HepG2 (cell line): ENCODE measurements around the gene COBLL1. TPM values are rescaled to one million over a fixed set of nuclear protein-coding genes. Genes with fewer than 3 reads are reported as not detected.

Experiments
- BORCS8-MEF2B ChIP-seq: sonication (generic); formaldehyde crosslinking; IDR thresholded peaks from 2 replicates; pipeline ENCODE4 v1.8.0; 2022; ENCODE audit warnings: mild to moderate bottlenecking, missing genetic modification reagents
- FOXC1 ChIP-seq: sonication (generic); formaldehyde crosslinking; IDR thresholded peaks from 2 replicates; pipeline ENCODE4 v1.8.0; 2022; ENCODE audit warnings: mild to moderate bottlenecking, missing genetic modification reagents, borderline replicate concordance
- GABPB1 ChIP-seq: IDR thresholded peaks from 2 replicates; pipeline ENCODE4 v1.6.1; 2016; ENCODE audit warnings: mild to moderate bottlenecking, missing genetic modification reagents, moderate library complexity, missing compliant biosample characterization
- HOXA5 ChIP-seq: sonication (generic); formaldehyde crosslinking; IDR thresholded peaks from 2 replicates; pipeline ENCODE4 v1.4.0; 2020; ENCODE audit warnings: missing genetic modification reagents
- IRF2 ChIP-seq: IDR thresholded peaks from 2 replicates; pipeline ENCODE4 v1.6.1; 2018; ENCODE audit warnings: missing genetic modification reagents, missing compliant biosample characterization
- MED1 ChIP-seq: sonication (generic); formaldehyde crosslinking; IDR thresholded peaks from 2 replicates; pipeline ENCODE4 v1.4.0; 2020; ENCODE audit warnings: missing genetic modification reagents
- MEIS2 ChIP-seq: sonication (generic); formaldehyde crosslinking; IDR thresholded peaks from 2 replicates; pipeline ENCODE4 v1.9.0; 2021; ENCODE audit warnings: mild to moderate bottlenecking, missing genetic modification reagents
- RXRB ChIP-seq: IDR thresholded peaks from 2 replicates; pipeline ENCODE4 v1.6.1; 2016; ENCODE audit warnings: borderline replicate concordance, missing genetic modification reagents, missing compliant biosample characterization
- ZBTB3 ChIP-seq: sonication (generic); formaldehyde crosslinking; IDR thresholded peaks from 2 replicates; pipeline ENCODE4 v1.4.0; 2020; ENCODE audit warnings: low read depth, mild to moderate bottlenecking, moderate library complexity, missing genetic modification reagents, borderline replicate concordance
- ZNF235 ChIP-seq: sonication (generic); formaldehyde crosslinking; IDR thresholded peaks from 2 replicates; pipeline ENCODE4 v1.8.1; 2023; ENCODE audit warnings: mild to moderate bottlenecking, missing genetic modification reagents, borderline replicate concordance
- polyA plus RNA-seq, 8 experiments: library from polyadenylated mRNA; depleted of rRNA in 3 of 8; stranded (reverse) in 7 of 8; unstranded in 1 of 8; fragments of >200 nt; fragmentation: Illumina TruSeq in 4 of 8; extraction: Trizol in 4 of 8; gene quantifications; 2 replicates each; pipeline versions ENCODE4 v1.2.1 to v1.2.3, GENCODE V29; 2011 to 2016; ENCODE audit warnings: low read depth in 4 of 8, missing spikeins in 1 of 8, mixed read lengths in 1 of 8; ENCODE audit not compliant: insufficient read depth in 1 of 8
- total RNA-seq, 5 experiments: library from RNA; depleted of rRNA; stranded (reverse); fragments of >200 nt; fragmentation: Illumina TruSeq; extraction: Trizol; gene quantifications; 2 replicates each; pipeline ENCODE4 v1.2.3, GENCODE V29; 2016; ENCODE audit warnings: low read depth in 1 of 5
- TF ChIP-seq, protein P1 (sequence below), 2 experiments: sonication (generic) in 1 of 2; formaldehyde crosslinking in 1 of 2; IDR thresholded peaks; 2 replicates each; pipeline versions ENCODE4 v1.4.0 to v1.6.1; 2016 to 2020; ENCODE audit warnings: borderline replicate concordance in 1 of 2, low read depth in 1 of 2, mild to moderate bottlenecking in 1 of 2, missing genetic modification reagents in 1 of 2
- TF ChIP-seq, protein P2 (sequence below): sonication (generic); formaldehyde crosslinking; conservative IDR thresholded peaks from 2 replicates; pipeline ENCODE4 v1.4.0; 2020; ENCODE audit warnings: missing genetic modification reagents
- TF ChIP-seq, protein P3 (sequence below): IDR thresholded peaks from 2 replicates; pipeline ENCODE4 v1.6.1; 2012; ENCODE audit warnings: inconsistent platforms
- TF ChIP-seq, protein P4 (sequence below): sonication (generic); formaldehyde crosslinking; IDR thresholded peaks from 2 replicates; pipeline ENCODE4 v1.8.0; 2022; ENCODE audit warnings: mild to moderate bottlenecking, missing genetic modification reagents
- TF ChIP-seq, protein P5 (sequence below): sonication (generic); formaldehyde crosslinking; IDR thresholded peaks from 2 replicates; pipeline ENCODE4 v1.4.0; 2020; ENCODE audit warnings: missing genetic modification reagents
- TF ChIP-seq, protein P6 (sequence below): IDR thresholded peaks from 2 replicates; pipeline ENCODE4 v1.6.1; 2016

Gene COBLL1
- total and polyA plus RNA-seq, 2 of the 13 experiments (the other 11 are each of a cell fraction or from before 2014, with no cell fraction given): 32.6 to 86.8 TPM

DNA sequence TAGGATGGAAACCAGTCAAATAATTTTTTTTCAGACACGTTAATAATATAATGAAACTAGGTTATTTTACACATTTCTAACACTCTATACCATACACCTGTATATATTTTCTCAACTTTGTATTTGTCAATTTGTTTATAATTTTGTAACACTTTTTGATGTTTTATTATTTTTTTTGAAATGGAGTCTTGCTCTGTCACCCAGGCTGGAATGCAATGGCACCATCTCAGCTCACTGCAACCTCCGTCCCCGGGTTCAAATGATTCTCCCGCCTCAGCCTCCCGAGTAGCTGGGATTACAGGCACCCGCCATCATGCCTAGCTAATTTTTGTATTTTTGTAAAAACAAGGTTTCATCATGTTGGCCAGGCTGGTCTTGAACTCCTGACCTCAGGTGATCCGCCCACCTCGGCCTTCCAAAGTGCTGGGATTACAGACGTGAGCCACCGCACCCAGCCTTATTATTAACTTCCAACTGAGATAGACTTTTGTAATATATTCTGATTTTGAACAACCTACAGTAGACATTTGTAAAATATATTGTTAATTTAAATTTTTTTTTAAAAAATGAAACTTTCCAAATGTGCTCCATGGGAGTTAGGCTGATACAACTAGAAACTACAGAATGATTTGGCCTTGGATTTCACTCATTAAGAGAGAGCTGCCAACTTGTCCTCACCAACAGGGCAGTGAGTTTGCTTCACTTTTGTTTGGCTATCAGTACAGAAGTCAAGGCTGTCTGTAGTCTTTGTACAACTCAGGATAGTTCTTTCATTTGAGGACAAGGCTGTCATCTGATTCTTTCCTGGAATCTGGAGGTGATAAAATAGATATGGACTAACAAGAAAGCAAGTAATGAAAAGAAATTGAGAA, 33.9 kb upstream of the COBLL1 start (continued):
- TF ChIP-seq, protein P1, sequence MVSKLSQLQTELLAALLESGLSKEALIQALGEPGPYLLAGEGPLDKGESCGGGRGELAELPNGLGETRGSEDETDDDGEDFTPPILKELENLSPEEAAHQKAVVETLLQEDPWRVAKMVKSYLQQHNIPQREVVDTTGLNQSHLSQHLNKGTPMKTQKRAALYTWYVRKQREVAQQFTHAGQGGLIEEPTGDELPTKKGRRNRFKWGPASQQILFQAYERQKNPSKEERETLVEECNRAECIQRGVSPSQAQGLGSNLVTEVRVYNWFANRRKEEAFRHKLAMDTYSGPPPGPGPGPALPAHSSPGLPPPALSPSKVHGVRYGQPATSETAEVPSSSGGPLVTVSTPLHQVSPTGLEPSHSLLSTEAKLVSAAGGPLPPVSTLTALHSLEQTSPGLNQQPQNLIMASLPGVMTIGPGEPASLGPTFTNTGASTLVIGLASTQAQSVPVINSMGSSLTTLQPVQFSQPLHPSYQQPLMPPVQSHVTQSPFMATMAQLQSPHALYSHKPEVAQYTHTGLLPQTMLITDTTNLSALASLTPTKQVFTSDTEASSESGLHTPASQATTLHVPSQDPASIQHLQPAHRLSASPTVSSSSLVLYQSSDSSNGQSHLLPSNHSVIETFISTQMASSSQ (IDR thresholded peaks at IDR 0.05; ENCODE audit: low read depth): no peak
- TF ChIP-seq, protein P1 (CRISPR knock-in tag; IDR thresholded peaks at IDR 0.05; ENCODE audit: borderline replicate concordance): peak; percentile 69; the same call in 1 of the 2 replicates
- peak; percentile 14; the same call in 1 of the 2 replicates for TF ChIP-seq GABPB1 (CRISPR knock-in tag)
- TF ChIP-seq FOXC1 (CRISPR knock-in tag): 0 out of 2 replicates have a peak, but pooled peaks have one; percentile 26
- TF ChIP-seq ZNF235: no peak
- TF ChIP-seq BORCS8-MEF2B: peak; percentile 10; the same call in 1 of the 2 replicates
- TF ChIP-seq, protein P2, sequence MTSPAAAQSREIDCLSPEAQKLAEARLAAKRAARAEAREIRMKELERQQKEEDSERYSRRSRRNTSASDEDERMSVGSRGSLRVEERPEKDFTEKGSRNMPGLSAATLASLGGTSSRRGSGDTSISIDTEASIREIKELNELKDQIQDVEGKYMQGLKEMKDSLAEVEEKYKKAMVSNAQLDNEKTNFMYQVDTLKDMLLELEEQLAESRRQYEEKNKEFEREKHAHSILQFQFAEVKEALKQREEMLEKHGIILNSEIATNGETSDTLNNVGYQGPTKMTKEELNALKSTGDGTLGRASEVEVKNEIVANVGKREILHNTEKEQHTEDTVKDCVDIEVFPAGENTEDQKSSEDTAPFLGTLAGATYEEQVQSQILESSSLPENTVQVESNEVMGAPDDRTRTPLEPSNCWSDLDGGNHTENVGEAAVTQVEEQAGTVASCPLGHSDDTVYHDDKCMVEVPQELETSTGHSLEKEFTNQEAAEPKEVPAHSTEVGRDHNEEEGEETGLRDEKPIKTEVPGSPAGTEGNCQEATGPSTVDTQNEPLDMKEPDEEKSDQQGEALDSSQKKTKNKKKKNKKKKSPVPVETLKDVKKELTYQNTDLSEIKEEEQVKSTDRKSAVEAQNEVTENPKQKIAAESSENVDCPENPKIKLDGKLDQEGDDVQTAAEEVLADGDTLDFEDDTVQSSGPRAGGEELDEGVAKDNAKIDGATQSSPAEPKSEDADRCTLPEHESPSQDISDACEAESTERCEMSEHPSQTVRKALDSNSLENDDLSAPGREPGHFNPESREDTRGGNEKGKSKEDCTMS (CRISPR knock-in tag): no peak
- TF ChIP-seq, protein P3, sequence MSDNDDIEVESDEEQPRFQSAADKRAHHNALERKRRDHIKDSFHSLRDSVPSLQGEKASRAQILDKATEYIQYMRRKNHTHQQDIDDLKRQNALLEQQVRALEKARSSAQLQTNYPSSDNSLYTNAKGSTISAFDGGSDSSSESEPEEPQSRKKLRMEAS: peak; percentile 32; the same call in 1 of the 2 replicates
- 0 out of 2 replicates have a peak, but pooled peaks have one; percentile 52 for TF ChIP-seq ZBTB3 (CRISPR knock-in tag)
- peak; percentile 94 for TF ChIP-seq RXRB (CRISPR knock-in tag)
- TF ChIP-seq, protein P4, sequence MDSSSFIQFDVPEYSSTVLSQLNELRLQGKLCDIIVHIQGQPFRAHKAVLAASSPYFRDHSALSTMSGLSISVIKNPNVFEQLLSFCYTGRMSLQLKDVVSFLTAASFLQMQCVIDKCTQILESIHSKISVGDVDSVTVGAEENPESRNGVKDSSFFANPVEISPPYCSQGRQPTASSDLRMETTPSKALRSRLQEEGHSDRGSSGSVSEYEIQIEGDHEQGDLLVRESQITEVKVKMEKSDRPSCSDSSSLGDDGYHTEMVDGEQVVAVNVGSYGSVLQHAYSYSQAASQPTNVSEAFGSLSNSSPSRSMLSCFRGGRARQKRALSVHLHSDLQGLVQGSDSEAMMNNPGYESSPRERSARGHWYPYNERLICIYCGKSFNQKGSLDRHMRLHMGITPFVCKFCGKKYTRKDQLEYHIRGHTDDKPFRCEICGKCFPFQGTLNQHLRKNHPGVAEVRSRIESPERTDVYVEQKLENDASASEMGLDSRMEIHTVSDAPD (CRISPR knock-in tag): peak; percentile 60; the same call in 1 of the 2 replicates
- peak; percentile 50; the same call in 1 of the 2 replicates for TF ChIP-seq MEIS2 (CRISPR knock-in tag)
- TF ChIP-seq MED1 (CRISPR knock-in tag): peak; percentile 91
- TF ChIP-seq, protein P5, sequence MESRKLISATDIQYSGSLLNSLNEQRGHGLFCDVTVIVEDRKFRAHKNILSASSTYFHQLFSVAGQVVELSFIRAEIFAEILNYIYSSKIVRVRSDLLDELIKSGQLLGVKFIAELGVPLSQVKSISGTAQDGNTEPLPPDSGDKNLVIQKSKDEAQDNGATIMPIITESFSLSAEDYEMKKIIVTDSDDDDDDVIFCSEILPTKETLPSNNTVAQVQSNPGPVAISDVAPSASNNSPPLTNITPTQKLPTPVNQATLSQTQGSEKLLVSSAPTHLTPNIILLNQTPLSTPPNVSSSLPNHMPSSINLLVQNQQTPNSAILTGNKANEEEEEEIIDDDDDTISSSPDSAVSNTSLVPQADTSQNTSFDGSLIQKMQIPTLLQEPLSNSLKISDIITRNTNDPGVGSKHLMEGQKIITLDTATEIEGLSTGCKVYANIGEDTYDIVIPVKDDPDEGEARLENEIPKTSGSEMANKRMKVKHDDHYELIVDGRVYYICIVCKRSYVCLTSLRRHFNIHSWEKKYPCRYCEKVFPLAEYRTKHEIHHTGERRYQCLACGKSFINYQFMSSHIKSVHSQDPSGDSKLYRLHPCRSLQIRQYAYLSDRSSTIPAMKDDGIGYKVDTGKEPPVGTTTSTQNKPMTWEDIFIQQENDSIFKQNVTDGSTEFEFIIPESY (CRISPR knock-in tag): peak; percentile 55
- TF ChIP-seq, protein P6, sequence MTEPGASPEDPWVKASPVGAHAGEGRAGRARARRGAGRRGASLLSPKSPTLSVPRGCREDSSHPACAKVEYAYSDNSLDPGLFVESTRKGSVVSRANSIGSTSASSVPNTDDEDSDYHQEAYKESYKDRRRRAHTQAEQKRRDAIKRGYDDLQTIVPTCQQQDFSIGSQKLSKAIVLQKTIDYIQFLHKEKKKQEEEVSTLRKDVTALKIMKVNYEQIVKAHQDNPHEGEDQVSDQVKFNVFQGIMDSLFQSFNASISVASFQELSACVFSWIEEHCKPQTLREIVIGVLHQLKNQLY (CRISPR knock-in tag): 0 out of 2 replicates have a peak, but pooled peaks have one; percentile 37
- TF ChIP-seq IRF2 (CRISPR knock-in tag): peak; percentile 82; the same call in 1 of the 2 replicates
- peak; percentile 23; the same call in 1 of the 2 replicates for TF ChIP-seq HOXA5 (CRISPR knock-in tag)
